Measurements from ENCODE around the gene MMAB. TPM values are rescaled to one million over a fixed set of nuclear protein-coding genes. Genes with fewer than 3 reads are reported as not detected.

MMAB gene
- total RNA-seq, 1 experiment from 2014 or later = 83.0 TPM

- Histone ChIP-seq H2AFZ (ENCODE audit: low read length) (no peak overlapping the region), H3K27ac (ENCODE audit: low read length) (no peak overlapping the region), H3F3A (ENCODE audit: low read length, unreplicated experiment) (no peaks in the 10 kb centered on the region), H3K4me2 (ENCODE audit: low read length) (no peak overlapping the region), H4K20me1 (ENCODE audit: low read length) (no peaks in the 10 kb centered on the region), H3K4me1 (ENCODE audit: insufficient read depth, low read length) (no peaks in the 10 kb centered on the region), H3K9me2 (replicated peaks; ENCODE audit: low read length) (no peaks in the 10 kb centered on the region), H3K9ac (ENCODE audit: low read length) (no peak overlapping the region), H3K27me3 (ENCODE audit: low read length) (no peaks in the 10 kb centered on the region), H3K79me2 (ENCODE audit: low read length) (no peaks in the 10 kb centered on the region), H3K36me3 (ENCODE audit: low read depth, low read length) (peaks cover 12% of the 10 kb centered on the region), H3K4me3 (ENCODE audit: low read length) (no peak overlapping the region), H3K9me3 (ENCODE audit: low read length) (no peaks in the 10 kb centered on the region)
- DNase-seq (no peak), ATAC-seq (no peak)
- POLR2A ChIA-PET (ENCODE audit: unreplicated experiment) = no interaction called here
- TF ChIP-seq EZH2 (IDR thresholded peaks at IDR 0.05; ENCODE audit: low read length, unreplicated experiment) = no peak
- no peak for TF ChIP-seq EZH2phosphoT487 (IDR thresholded peaks at IDR 0.05; ENCODE audit: borderline replicate concordance, low read length)
- TF ChIP-seq CTCF (conservative IDR thresholded peaks at IDR 0.05; ENCODE audit: low read depth, low read length) = no peak
- CTCF ChIA-PET = no interaction called here
- no TSS peak for BruUV-seq (replicated peaks)
- intact Hi-C loops (cut with micrococcal nuclease) = no loop called here
Observed at GRCh38 chr12:109561711-109562030, 11.6 kb downstream of the MMAB start.

GRCh38 chr12:109560867-109561710 is 12.2 kb downstream of the MMAB start:
- Histone ChIP-seq H3K4me2 (ENCODE audit: low read length) (no peak overlapping the region), H3K27me3 (ENCODE audit: low read length) (no peaks in the 10 kb centered on the region), H3K36me3 (ENCODE audit: low read depth, low read length) (peaks cover 12% of the 10 kb centered on the region), H3K79me2 (ENCODE audit: low read length) (no peaks in the 10 kb centered on the region), H3F3A (ENCODE audit: low read length, unreplicated experiment) (no peaks in the 10 kb centered on the region), H3K9ac (ENCODE audit: low read length) (no peak overlapping the region), H4K20me1 (ENCODE audit: low read length) (no peaks in the 10 kb centered on the region), H2AFZ (ENCODE audit: low read length) (no peak overlapping the region), H3K4me3 (ENCODE audit: low read length) (no peak overlapping the region), H3K9me3 (ENCODE audit: low read length) (no peaks in the 10 kb centered on the region), H3K27ac (ENCODE audit: low read length) (no peak overlapping the region), H3K4me1 (ENCODE audit: insufficient read depth, low read length) (no peaks in the 10 kb centered on the region), H3K9me2 (replicated peaks; ENCODE audit: low read length) (no peaks in the 10 kb centered on the region)
- DNase-seq (no peak), ATAC-seq (no peak)
- TF ChIP-seq EZH2phosphoT487 (IDR thresholded peaks at IDR 0.05; ENCODE audit: borderline replicate concordance, low read length) (no peak), EZH2 (IDR thresholded peaks at IDR 0.05; ENCODE audit: low read length, unreplicated experiment) (no peak), CTCF (conservative IDR thresholded peaks at IDR 0.05; ENCODE audit: low read depth, low read length) (no peak)
- intact Hi-C loops (cut with micrococcal nuclease) = no loop called here
- no TSS peak for BruUV-seq (replicated peaks)
- ChIA-PET POLR2A (ENCODE audit: unreplicated experiment) (no interaction called here), CTCF (no interaction called here)

GRCh38 chr12:109559601-109560000 is 13.7 kb downstream of the MMAB start:
- CTCF ChIA-PET = no interaction called here
- H3K9me2 ChIP-seq (replicated peaks; ENCODE audit: low read length) = no peaks in the 10 kb centered on the region
- H3K9me3 ChIP-seq (ENCODE audit: low read length) = no peaks in the 10 kb centered on the region
- TF ChIP-seq CTCF (conservative IDR thresholded peaks at IDR 0.05; ENCODE audit: low read depth, low read length) (no peak), EZH2 (IDR thresholded peaks at IDR 0.05; ENCODE audit: low read length, unreplicated experiment) (no peak)
- no peak overlapping the region for H3K4me3 ChIP-seq (ENCODE audit: low read length)
- intact Hi-C loops (cut with micrococcal nuclease) = no loop called here
- H3K27me3 ChIP-seq (ENCODE audit: low read length) = no peaks in the 10 kb centered on the region
- ATAC-seq (no peak), DNase-seq (no peak)
- H3K27ac ChIP-seq (ENCODE audit: low read length) = no peak overlapping the region
- H3F3A ChIP-seq (ENCODE audit: low read length, unreplicated experiment) = no peaks in the 10 kb centered on the region
- no peak overlapping the region for H3K4me2 ChIP-seq (ENCODE audit: low read length)
- BruUV-seq (replicated peaks) = no TSS peak
- H4K20me1 ChIP-seq (ENCODE audit: low read length) = no peaks in the 10 kb centered on the region
- H3K9ac ChIP-seq (ENCODE audit: low read length) = no peak overlapping the region
- POLR2A ChIA-PET (ENCODE audit: unreplicated experiment) = no interaction called here
- H3K4me1 ChIP-seq (ENCODE audit: insufficient read depth, low read length) = no peaks in the 10 kb centered on the region
- H3K79me2 ChIP-seq (ENCODE audit: low read length) = no peaks in the 10 kb centered on the region
- H2AFZ ChIP-seq (ENCODE audit: low read length) = no peak overlapping the region
- H3K36me3 ChIP-seq (ENCODE audit: low read depth, low read length) = peaks cover 6% of the 10 kb centered on the region
